GM19193 (cell line): Measurements from ENCODE around the gene PDIA6.
A peak's percentile ranks its signal among the peaks of the same experiment; 100 is the strongest.

Experiments
- POLR2A ChIP-seq: IDR thresholded peaks from 4 replicates; pipeline ENCODE4 v1.6.1; 2011; ENCODE audit not compliant: insufficient read depth, insufficient read length; ENCODE audit errors: extremely low read depth

Gene PDIA6, protein sequence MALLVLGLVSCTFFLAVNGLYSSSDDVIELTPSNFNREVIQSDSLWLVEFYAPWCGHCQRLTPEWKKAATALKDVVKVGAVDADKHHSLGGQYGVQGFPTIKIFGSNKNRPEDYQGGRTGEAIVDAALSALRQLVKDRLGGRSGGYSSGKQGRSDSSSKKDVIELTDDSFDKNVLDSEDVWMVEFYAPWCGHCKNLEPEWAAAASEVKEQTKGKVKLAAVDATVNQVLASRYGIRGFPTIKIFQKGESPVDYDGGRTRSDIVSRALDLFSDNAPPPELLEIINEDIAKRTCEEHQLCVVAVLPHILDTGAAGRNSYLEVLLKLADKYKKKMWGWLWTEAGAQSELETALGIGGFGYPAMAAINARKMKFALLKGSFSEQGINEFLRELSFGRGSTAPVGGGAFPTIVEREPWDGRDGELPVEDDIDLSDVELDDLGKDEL

DNA sequence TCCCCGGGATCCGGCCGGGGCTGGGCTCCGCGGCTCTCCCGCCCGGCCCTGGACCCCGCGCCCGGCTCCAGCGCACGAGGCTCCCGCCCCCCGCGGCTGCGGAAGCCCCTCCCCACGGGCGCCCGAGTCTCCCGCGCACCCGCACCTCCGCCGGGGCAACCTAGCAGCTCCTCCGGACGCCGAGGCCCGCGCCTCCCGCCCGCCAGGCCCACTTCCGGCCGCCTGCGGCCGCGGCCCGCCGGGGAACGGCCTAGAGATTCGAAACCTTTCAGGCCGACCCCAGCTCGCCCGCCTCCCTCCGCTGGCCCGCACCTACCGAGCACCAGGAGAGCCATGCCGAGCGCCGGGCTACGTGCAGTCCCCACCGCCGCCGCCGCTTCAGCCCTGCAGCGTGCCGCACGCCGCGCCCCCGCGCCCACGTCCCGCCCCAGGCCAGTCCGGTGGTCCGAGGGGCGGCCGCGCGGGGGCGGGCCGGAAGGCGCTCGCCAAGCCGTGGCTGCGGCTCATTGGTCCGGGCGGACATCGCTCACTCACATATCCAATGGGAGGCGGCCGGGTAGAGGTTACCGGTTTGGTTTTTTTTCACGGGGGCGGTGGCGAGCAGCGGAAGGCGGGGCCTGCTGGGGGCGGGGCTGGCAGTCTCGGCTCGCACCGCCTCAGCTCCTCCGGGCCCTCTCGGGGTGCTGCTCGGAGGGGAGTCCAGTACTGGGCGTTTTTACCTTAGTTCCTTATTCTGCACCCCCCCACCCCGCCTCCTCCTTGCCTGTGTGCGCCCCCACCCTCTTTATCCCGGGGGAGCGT lies at the start of gene PDIA6:
Gene PDIA6, minus strand, starts transcription at position 424 of the 801 bp plus-strand sequence. Its CDS starts 89 bp downstream, at position 335.
- peak; percentile 79 for TF ChIP-seq POLR2A

DNA sequence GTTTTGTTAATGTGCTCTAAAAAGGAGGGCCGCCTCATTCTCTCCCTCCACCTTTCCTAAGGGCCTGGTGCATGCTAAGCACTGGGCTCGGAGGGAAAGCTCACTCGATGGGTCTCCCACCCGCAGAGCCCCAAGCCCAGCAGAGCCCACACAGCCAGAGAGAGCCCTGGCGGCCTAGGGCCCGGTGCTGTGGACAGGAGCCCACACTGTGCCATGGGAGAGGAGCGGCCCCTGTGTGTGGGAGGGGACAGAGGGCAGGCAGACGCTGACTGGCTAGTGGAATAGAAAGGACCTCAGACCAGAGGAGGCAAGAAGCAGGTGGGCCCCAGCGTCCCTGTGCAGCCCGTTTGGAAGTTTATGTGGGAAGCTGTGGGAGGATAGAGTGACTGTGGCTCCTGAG lies 49.7 kb upstream of the PDIA6 start:
- no peak for TF ChIP-seq POLR2A

DNA sequence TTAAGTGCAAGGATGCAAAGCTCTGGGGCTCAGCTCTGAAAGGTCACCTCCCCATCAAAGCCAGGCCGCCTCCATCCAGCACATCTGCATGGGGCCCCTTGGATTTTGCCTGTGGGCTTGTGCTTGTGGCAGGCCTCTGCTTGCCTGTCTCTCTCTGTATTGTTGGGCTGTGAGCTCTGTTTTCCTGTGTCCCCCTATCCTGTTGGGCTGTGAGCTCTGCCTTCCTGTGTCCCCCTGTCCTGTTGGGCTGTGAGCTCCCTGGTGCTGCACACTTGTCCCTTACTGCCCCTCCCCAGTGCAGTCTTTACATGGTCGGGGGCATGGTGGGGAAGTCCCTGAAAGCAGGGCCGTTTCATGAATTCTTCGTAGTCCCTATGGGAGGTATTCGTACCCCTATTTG lies 49.2 kb upstream of the PDIA6 start:
- no peak for TF ChIP-seq POLR2A

DNA sequence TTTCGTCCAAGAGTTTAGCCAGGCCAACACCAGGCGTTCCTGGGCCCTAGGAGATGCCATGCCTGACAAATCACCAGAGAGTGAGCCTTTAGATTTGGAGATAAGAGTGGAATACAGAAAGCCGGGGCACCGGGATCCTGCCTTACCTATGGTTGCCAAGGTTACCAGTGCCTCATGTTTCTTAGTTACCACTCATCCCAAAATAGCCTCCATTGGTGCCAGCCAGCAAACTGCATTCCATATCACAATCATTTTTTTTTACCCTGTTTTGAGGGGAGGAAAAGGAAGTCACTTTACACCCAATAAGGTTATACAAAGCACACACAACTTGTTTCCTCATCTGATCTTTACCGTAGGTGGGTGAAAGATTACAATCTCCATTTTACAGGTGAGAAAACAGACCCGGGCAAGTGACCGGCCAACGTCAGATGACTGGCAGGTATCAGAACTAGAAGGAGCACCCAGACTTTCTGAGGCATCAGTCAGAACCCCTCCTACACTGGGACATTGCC lies 48.3 kb upstream of the PDIA6 start:
- TF ChIP-seq POLR2A: no peak

DNA sequence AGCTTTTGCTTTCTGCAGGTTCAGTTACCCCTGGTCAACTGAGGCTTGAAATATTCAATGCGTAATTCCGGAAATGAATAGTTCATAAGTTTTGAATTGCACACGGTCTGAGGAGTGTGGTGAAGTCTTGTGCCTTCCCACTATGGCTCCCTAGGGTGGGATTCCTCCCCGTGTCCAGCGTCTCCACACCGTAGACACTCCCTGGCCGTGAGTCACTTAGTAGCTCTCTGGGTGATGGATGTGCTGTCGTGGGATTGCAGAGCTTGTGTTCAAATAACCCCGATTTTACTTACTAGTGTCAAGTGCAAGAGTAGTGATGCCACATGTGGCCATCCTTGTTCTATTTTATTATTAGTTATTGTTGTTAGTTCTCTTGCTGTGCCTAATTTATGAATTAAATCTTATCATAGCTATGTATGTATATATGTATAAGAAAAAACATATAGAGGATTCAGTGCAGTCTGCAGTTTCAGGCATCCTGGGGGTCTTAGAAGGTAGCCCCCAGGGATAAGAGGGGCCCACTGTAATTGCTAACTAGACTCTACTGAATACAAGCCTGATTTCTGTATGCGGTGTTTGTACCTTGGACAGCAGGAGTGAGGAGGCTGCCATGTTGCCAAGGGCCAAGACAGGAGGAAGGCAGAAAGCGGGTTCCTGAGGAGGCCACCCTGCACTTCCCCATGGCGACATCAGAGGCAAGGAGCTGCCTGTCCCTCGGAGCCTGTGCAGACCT lies 47.7 kb upstream of the PDIA6 start:
- no peak for TF ChIP-seq POLR2A

DNA sequence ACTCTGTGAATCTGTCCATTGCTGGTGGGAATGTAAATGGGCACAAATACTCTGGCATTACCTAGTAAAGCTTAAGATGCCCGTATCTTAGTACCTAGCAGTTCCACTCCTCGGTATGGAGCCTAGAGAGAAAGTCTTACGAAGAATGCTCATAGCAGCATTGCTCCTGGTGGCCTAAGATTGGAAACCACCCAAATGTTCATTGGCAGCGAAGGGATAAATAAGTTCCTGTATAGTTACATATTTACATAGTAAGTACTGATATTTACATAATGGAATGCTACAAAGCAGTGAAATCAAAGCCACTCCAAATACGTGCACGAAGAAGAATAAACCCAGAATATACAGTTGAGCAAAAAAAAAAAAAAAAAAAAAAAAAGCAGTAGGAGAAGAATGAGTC lies 46.7 kb upstream of the PDIA6 start:
- TF ChIP-seq POLR2A: no peak

DNA sequence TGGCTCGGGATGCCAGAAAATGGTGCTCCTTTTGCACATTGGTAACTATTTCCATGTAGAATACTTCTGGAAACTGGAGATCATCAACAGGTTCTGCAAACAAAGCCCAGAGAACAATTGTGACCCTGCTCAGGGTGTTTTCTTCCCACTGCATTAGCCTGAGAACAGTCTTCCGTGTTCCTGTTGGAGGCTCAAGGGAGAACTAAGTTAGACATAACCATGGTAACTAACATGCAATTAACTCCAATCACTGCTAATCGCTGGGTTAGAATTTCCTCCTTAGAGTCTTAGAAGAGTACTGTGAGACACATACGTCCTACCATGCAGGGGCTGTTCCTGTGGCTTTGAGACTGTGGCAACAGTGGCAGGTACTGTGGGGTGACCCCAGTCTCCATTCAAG lies 36.0 kb upstream of the PDIA6 start:
- TF ChIP-seq POLR2A: no peak

DNA sequence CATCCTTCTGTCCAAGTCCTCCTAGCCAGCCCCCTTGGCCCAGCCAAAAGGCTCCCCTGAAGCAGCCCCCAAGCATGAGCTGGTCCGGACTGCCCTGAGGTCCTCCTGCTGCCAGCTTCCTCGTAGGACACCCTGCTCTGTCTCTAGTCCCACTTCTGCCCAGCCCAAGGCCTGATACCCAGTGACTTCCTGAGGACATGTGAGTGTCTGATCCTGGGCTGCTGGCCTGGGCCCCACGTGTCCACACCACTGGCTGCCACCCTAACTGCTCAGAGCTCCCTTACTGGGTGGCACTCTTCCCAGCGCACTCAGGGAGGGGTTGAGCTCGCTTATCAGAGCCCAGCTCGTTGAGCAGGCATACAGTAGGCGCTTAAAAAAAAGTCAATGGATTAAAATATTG lies 34.4 kb upstream of the PDIA6 start:
- no peak for TF ChIP-seq POLR2A

DNA sequence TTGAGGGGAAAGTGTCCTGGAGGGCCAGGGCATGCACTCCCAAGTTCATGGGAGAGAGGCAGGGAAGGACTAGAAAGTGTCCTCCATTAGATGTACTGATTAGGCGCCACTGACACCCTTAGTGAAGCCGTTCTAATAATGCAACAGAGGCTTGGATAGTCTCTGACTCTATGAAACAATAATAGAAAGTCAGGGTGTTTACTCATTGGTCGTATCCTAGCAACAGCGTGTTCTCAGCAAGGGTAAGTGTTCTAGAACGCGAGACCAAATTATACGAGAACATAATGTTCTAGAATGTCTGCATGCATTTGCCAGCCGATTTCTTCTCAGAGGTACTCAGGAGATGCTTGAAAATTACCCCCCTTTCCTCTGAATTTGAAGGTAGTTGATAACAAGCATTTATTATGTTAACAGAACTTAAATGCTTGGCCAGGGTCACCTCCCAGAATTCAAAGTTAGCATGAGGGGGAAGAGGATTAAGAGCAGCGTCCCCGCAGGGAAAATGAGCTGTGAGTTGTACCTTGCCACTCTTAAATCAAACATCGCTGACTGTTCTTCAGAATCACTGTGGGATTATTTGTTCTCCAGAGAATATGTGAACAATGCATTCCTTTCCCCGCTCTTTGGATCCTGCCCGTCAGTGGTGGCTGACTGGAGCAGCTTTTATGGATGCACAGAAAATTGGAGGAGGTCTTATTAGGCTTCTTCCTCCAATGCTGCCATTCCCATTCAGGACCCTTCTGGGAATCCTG lies 33.7 kb upstream of the PDIA6 start:
- TF ChIP-seq POLR2A: no peak

DNA sequence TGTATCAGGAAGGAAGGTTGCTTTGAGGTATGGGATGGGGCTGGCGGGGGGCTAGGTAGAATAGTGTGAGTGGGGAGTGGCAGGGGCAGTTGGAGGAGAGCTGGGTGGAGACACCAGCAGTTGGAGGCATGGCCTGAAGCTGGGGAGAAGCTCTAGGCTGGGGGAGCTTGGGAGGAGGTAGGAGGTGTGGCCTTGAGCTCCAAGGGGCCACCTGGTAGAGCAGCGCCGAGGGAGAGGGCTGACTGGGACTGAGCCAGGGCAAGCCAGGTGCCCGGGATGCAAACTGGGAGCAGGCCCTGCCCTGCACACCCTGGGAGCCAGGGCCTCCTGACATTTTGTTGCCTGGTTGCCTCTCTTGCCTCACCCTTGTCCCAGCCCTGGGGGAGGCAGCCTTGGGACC lies 33.1 kb upstream of the PDIA6 start:
- no peak for TF ChIP-seq POLR2A

DNA sequence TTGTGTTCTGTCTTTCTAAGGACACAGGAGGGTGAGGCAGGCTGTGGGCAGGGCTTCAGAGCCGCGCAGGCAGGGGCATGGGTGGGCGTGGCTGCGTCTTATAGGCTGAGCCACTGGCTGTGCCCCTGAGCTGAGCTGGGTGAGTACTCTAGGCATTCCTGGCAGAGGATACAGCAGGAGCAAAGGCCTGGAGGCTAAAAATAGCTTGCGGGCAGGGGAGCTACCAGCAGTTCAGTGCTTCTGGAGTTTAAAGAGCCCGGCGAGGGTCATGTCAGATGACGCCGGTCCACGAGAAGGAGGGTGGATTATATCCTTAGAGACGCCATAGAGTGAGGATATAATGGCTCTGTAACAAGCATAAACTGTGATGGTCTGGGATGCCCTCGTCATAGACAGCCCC lies 31.5 kb upstream of the PDIA6 start:
- TF ChIP-seq POLR2A: no peak

DNA sequence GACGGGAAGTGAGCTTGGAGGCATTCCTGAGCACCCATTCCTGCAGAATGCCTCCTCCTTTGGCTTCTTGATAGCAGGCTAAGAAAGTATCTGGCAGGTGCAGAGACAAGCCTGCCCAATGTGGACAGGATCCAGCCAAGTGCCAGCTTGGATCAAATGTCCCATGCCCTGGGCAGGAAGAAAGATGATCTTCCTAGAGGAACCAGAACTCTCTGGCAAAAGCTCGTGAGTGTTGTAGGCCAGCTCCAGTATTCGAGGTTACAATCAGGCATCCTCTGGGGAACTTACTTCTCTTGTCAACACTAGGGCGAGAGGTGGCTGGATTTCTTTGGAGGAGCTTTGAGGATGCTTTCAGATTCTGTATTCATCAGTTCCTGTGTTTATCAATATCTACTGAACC lies 29.9 kb upstream of the PDIA6 start:
- no peak for TF ChIP-seq POLR2A

DNA sequence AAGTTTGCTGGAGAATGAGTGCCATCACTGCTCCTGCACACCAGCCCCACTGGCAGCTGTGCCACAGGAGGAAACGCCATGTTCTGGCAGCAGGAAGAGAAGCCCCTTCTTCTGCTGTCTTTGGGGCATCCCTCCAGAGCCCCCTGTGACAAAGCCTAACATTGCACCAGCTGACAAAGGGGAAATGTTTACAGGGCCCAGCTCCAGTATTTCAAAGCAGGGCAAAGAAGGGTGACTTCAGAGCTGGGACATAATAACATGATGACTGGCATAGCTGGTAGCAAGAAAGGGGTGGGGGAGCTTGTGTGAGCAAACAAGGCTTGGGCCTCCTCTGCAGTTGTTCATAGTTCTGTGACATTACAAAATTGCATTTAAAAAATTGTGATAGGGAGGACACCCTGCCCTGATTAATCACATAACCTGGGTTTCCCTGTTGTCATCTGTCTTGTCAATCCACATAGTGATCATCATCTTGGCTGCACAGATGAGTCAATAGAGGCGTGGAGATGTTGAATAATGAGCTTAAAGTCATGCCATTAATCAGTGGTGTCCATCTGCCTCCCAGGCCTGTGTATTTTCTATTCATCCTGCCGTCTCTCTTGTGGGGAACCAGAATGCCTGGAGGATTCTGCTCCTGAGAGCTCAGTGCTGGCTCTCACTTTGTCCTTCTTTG lies 29.1 kb upstream of the PDIA6 start:
- no peak for TF ChIP-seq POLR2A

DNA sequence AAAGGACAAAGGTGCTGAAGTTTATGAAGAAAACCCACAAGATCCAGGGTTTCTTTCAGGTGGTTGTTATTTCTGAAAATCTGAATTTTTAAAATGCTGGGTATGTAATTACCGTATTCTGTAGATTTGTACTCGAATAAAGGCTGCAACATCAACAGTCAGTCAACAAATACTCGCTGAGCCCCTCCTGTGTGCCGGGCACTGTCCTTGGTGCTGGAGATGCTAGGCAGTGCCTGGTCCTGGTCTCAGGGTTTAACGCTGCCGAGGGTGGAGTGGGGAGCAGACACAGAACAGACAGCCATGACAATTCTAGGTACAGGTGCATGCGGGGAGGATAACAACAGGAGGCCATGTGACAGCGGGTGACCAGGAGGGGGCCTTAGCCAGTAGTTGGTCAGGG lies 27.2 kb upstream of the PDIA6 start:
- no peak for TF ChIP-seq POLR2A
